Suprapubic skin (tissue), 4 donors: ENCODE data around the gene PLXND1. TPM values are rescaled to one million over a fixed set of nuclear protein-coding genes. Genes with fewer than 3 reads are reported as not detected.

ENCODE experiments used
- DNase-seq, 2 donors: peaks; one replicate each; pipeline ENCODE4 v3.0.0-alpha.2; 2019; ENCODE audit warnings: low spot score in 2 of 2
- H3K27ac ChIP-seq: fragments of 200-600 bp; sonication (generic); one replicate; pipeline ENCODE4 v1.5.1; 2019
- H3K27me3 ChIP-seq: fragments of 200-600 bp; sonication (generic); one replicate; pipeline ENCODE4 v1.5.1; 2019
- H3K36me3 ChIP-seq: fragments of 200-600 bp; sonication (generic); one replicate; pipeline ENCODE4 v1.5.1; 2019
- H3K4me1 ChIP-seq: fragments of 200-600 bp; sonication (generic); one replicate; pipeline ENCODE4 v1.5.1; 2019
- H3K4me3 ChIP-seq: fragments of 200-600 bp; sonication (generic); one replicate; pipeline ENCODE4 v1.5.1; 2019; ENCODE audit warnings: mild to moderate bottlenecking
- H3K9me3 ChIP-seq: fragments of 200-600 bp; sonication (generic); one replicate; pipeline ENCODE4 v1.5.1; 2019
- EP300 ChIP-seq: sonication (generic); formaldehyde crosslinking; IDR thresholded peaks from one replicate; pipeline ENCODE4 v1.6.1; 2017; ENCODE audit warnings: antibody characterized with exemption
- POLR2A ChIP-seq, 2 donors: fragments of 450-650 bp; IDR thresholded peaks; one replicate each; pipeline ENCODE4 v1.6.1; 2017; ENCODE audit warnings: antibody characterized with exemption in 2 of 2, mild to moderate bottlenecking in 2 of 2, moderate library complexity in 2 of 2
- POLR2AphosphoS5 ChIP-seq, 3 donors: sonication (generic); formaldehyde crosslinking; IDR thresholded peaks; one replicate each; pipeline ENCODE4 v1.6.1; 2017; ENCODE audit warnings: antibody characterized with exemption in 3 of 3
- WGBS: methylation state at CpG from one replicate; pipeline ENCODE4 v1.1.5; 2018; 5-methylcytosine and 5-hydroxymethylcytosine counted together
- total RNA-seq, 4 donors: library from RNA; depleted of rRNA; stranded (reverse); fragments of >200 nt; gene quantifications; one replicate each; pipeline ENCODE4 v1.1.0, GENCODE V29; 2016
- TF ChIP-seq, protein P1 (sequence below), 2 donors: fragments of 200-600 bp in 1 of 2; fragments of 450-650 bp in 1 of 2; sonication (generic) in 1 of 2; IDR thresholded peaks; one replicate each; pipeline ENCODE4 v1.5.1; 2016 to 2019; ENCODE audit warnings: antibody characterized with exemption in 2 of 2, mild to moderate bottlenecking in 1 of 2, moderate library complexity in 1 of 2

Gene PLXND1, protein sequence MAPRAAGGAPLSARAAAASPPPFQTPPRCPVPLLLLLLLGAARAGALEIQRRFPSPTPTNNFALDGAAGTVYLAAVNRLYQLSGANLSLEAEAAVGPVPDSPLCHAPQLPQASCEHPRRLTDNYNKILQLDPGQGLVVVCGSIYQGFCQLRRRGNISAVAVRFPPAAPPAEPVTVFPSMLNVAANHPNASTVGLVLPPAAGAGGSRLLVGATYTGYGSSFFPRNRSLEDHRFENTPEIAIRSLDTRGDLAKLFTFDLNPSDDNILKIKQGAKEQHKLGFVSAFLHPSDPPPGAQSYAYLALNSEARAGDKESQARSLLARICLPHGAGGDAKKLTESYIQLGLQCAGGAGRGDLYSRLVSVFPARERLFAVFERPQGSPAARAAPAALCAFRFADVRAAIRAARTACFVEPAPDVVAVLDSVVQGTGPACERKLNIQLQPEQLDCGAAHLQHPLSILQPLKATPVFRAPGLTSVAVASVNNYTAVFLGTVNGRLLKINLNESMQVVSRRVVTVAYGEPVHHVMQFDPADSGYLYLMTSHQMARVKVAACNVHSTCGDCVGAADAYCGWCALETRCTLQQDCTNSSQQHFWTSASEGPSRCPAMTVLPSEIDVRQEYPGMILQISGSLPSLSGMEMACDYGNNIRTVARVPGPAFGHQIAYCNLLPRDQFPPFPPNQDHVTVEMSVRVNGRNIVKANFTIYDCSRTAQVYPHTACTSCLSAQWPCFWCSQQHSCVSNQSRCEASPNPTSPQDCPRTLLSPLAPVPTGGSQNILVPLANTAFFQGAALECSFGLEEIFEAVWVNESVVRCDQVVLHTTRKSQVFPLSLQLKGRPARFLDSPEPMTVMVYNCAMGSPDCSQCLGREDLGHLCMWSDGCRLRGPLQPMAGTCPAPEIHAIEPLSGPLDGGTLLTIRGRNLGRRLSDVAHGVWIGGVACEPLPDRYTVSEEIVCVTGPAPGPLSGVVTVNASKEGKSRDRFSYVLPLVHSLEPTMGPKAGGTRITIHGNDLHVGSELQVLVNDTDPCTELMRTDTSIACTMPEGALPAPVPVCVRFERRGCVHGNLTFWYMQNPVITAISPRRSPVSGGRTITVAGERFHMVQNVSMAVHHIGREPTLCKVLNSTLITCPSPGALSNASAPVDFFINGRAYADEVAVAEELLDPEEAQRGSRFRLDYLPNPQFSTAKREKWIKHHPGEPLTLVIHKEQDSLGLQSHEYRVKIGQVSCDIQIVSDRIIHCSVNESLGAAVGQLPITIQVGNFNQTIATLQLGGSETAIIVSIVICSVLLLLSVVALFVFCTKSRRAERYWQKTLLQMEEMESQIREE (N-terminal part only)
- 10 to 100 TPM; 19.0 to 51.0 (median 30.8) TPM for total RNA-seq

DNA sequence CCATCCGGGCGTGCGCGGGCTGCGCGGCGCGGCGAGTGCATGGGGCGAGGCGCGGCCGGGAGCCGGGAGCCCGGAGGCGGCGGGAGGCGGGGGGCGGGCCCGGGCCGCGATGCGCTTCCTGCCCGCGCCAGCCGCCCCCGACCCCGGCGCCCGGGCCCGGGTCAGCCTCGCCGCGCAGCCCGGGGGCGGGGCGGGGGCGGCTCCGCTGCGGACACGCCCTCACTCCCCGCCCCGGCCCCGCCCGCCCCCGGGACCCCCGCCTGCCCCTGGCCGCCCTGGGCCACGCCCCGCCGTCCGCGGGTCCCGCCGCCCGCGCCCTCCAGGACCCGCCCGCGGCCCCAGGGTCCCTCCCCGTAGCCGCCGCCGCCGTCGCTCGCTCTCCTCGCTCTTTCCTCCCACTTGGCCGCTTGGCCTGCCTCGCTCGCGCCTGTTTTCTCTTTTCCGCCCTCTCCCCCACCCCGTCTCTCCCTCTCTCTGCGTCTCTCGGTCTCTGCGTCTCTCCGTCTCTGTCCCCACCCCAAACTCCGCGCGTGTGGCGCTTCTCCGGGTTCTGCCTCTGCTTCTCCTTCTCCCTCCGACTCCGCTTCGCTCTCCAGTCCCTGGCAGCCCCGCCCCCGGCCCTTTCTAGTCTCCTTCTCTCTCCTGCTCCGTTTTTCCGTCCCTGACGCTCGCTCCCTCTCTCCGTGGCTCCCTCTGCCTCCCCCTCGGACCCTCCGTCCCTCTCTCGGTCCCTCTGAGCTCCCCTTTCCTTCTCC lies at the start of gene PLXND1:
TSS of gene PLXND1 (minus strand) at position 41 of the 755 bp plus-strand sequence. CDS start at position 4, 37 bp downstream.
- H3K36me3 ChIP-seq: no peaks in the 10 kb centered on the region
- peaks cover 76% of the 10 kb centered on the region for H3K4me1 ChIP-seq
- H3K27me3 ChIP-seq: peaks cover 3% of the 10 kb centered on the region
- no peaks in the 10 kb centered on the region for H3K9me3 ChIP-seq
- H3K27ac ChIP-seq: peak within 1 kb of the TSS; percentile 90
- peak within 1 kb of the TSS; percentile 77 for H3K4me3 ChIP-seq
- WGBS: under 1% methylated on average over 63 of the region's 96 CpGs
- TF ChIP-seq POLR2A (IDR thresholded peaks at IDR 0.05) (peak in 1 of 2 donors; percentile 51), EP300 (no peak)
- DNase-seq: peak in 1 of 2 donors; percentile 87

DNA sequence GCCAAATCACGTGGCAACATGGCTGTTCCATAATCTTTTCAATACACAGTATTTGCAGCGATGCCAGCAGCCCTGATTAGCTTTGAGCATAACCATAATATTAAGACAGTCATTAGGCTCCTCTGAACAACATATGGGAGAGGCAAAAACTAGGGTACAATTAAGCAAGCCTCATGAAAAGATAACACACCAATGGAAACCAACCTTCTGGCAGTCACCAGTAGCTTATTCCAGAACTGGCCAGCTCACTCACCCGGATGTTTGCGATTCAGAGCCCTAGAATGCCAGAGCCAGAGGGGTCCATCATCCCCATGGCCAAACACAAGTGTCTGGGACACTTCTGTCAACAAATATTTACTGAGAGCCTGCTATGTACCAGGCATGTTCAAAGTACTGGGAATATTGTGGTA lies 48.8 kb upstream of the PLXND1 start:
- Histone ChIP-seq H3K36me3 (peaks cover 7% of the 10 kb centered on the region), H3K4me3 (no peak overlapping the region), H3K4me1 (peaks cover 34% of the 10 kb centered on the region), H3K9me3 (no peaks in the 10 kb centered on the region), H3K27ac (no peak overlapping the region), H3K27me3 (no peaks in the 10 kb centered on the region)
- 88% methylated on average over 4 of the region's 4 CpGs for WGBS
- TF ChIP-seq POLR2A (IDR thresholded peaks at IDR 0.05) (no peak), POLR2AphosphoS5 (IDR thresholded peaks at IDR 0.05) (no peak), EP300 (no peak)
- no peak for DNase-seq

DNA sequence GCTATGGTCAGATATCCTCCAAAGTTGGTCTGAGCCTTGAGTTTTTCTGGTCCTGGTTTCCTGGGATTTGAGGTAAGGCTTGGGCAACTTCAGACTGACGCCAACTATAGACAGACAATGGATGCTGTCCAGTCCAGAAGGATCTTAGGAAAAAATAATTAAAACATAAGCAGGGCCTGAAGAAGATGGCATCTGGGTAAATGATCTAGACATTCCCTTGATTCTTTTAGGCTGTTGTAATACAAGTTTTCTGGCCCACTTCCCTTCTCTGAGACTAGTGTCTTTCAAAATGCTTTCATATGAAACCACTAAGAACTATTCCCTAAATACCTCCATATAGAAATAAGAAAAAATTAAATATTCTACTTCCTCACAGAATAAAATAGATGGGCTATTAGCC lies 47.7 kb upstream of the PLXND1 start:
- no peak for TF ChIP-seq POLR2A (IDR thresholded peaks at IDR 0.05)
- TF ChIP-seq EP300: no peak
- TF ChIP-seq, protein P1, sequence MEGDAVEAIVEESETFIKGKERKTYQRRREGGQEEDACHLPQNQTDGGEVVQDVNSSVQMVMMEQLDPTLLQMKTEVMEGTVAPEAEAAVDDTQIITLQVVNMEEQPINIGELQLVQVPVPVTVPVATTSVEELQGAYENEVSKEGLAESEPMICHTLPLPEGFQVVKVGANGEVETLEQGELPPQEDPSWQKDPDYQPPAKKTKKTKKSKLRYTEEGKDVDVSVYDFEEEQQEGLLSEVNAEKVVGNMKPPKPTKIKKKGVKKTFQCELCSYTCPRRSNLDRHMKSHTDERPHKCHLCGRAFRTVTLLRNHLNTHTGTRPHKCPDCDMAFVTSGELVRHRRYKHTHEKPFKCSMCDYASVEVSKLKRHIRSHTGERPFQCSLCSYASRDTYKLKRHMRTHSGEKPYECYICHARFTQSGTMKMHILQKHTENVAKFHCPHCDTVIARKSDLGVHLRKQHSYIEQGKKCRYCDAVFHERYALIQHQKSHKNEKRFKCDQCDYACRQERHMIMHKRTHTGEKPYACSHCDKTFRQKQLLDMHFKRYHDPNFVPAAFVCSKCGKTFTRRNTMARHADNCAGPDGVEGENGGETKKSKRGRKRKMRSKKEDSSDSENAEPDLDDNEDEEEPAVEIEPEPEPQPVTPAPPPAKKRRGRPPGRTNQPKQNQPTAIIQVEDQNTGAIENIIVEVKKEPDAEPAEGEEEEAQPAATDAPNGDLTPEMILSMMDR (IDR thresholded peaks at IDR 0.05): no peak
- no peak for TF ChIP-seq POLR2AphosphoS5 (IDR thresholded peaks at IDR 0.05)
- DNase-seq: no peak
- WGBS: 79% methylated on average over 1 of the region's 1 CpG
- H3K36me3 ChIP-seq: peaks cover 7% of the 10 kb centered on the region
- H3K4me1 ChIP-seq: peaks cover 34% of the 10 kb centered on the region
- H3K4me3 ChIP-seq: no peak overlapping the region
- H3K27me3 ChIP-seq: no peaks in the 10 kb centered on the region
- no peak overlapping the region for H3K27ac ChIP-seq
- no peaks in the 10 kb centered on the region for H3K9me3 ChIP-seq

DNA sequence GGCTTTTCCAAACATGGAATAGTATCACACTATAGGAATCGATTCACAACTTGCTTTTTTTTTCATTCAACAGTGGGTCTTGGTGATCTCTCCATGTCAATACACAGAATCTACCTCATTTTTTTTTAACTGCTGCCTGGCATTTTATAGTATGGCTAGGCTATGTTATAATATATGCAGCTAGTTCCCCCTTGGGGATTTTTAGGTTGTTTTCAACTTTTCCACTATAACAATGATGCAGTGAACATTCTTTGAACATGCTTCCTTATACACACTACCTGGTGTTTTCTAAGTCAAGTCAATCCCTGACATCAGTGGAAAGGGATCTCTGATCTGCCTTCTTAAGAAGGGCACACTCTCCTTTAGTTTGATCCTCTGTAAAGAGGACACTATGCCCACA lies 46.5 kb upstream of the PLXND1 start:
- TF ChIP-seq POLR2A (IDR thresholded peaks at IDR 0.05) (no peak), POLR2AphosphoS5 (IDR thresholded peaks at IDR 0.05) (no peak), EP300 (no peak)
- TF ChIP-seq, protein P1 (IDR thresholded peaks at IDR 0.05): no peak
- WGBS: 83% methylated on average over 1 of the region's 1 CpG
- H3K9me3 ChIP-seq: no peaks in the 10 kb centered on the region
- peaks cover 28% of the 10 kb centered on the region for H3K4me1 ChIP-seq
- no peak overlapping the region for H3K4me3 ChIP-seq
- H3K36me3 ChIP-seq: peaks cover 7% of the 10 kb centered on the region
- no peaks in the 10 kb centered on the region for H3K27me3 ChIP-seq
- DNase-seq: no peak
- no peak overlapping the region for H3K27ac ChIP-seq

DNA sequence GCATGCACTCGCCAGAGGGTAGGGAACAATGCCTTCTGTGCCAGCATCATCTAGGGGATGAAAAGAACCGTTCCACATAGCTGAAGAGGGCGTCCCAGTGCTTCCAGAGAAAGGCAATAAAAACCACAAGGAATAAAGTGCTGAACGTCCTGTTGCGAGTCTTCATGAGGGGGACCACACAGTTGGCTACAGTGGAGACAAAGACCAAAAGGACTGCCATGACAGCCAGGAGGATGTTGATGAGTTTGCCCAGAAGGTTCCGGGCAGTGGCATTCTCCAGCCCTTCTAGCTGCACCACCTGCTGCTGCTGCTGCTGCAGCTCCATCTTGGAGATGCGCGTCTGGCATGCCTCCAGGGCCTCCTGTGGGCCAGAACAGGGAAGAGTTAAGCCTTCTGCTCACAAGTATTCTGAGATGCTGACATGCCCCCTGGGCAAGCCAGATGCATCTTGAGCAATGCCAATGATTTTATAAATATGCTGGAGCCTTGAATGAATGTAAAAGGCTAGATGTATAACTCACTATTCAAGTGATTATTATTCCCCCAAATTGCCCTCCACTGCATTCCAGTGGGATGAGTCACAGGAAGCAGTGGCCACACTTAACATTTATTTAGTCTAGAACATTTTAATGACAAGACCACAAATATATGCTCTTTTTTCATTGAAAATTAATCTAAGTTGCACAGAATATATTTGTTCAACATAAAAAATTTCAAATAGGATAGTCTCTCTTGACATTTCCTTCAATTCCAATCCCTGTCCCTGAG lies 45.1 kb upstream of the PLXND1 start:
- WGBS: 69% methylated on average over 8 of the region's 8 CpGs
- peaks cover 7% of the 10 kb centered on the region for H3K36me3 ChIP-seq
- DNase-seq: no peak
- H3K27ac ChIP-seq: no peak overlapping the region
- no peak for TF ChIP-seq POLR2A (IDR thresholded peaks at IDR 0.05)
- TF ChIP-seq POLR2AphosphoS5 (IDR thresholded peaks at IDR 0.05): no peak
- TF ChIP-seq EP300: no peak
- TF ChIP-seq, protein P1 (IDR thresholded peaks at IDR 0.05): no peak
- peaks cover 14% of the 10 kb centered on the region for H3K4me1 ChIP-seq
- H3K27me3 ChIP-seq: no peaks in the 10 kb centered on the region
- H3K4me3 ChIP-seq: no peak overlapping the region
- no peaks in the 10 kb centered on the region for H3K9me3 ChIP-seq
